CD4-positive, alpha-beta T cell treated with Interleukin-17A for 1 hour (primary cell): ENCODE results near the gene FHIP1B.
A peak's percentile ranks its signal among the peaks of the same experiment; 100 is the strongest.

ENCODE experiments used
- DNase-seq: peaks from one replicate; pipeline ENCODE4 v3.0.0-alpha.2; 2020

The FHIP1B gene

DNA sequence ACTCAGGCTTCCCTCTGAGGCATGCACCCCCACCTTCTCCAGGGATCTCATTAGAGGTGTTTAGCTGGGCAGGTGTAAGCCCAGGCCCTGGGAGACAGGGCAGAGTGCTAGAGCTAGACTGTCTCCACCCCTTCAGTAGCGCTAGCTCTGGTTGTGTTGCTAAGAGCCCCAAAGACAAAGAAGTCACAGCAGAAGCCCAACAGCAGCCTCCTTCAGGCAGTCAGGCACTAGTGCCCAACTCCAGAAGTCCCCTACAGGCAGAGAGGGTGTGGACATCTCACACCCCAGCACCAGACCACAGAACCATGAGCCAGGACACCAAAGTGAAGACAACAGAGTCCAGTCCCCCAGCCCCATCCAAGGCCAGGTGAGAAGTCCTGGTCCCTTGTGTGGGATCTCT, 4.5 kb upstream of the FHIP1B start, which contains the start of gene CNGA4:
Gene CNGA4 (plus strand): TSS at position 188 of the 400 bp plus-strand sequence. CDS start 118 bp downstream, at position 306.
- DNase-seq, result no peak

DNA sequence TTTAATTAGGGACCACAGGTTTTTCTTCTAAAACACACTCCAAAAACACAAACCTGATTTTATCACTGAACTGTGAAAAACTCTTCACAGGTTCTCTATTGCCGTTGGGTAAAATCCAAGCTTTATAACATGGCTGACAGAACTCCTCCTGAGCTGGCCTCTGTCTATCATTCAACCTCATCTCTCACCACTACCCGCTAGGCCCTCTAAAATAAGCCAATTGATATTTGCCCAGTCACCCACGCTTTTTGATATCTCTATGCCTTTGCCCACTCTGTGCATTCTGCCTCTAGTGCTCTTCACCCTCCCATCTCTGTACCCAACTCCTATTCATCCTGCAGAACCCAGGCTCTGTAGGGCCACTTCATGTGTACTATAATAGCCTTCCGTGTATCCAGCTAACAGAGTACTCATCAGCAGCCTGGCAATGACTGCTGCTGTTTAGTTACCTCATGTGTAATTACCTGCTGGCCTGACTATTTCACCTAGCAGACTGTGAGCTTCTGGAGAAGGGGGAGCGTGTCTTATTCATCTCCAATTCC, 3.4 kb upstream of the FHIP1B start:
- no peak for DNase-seq

DNA sequence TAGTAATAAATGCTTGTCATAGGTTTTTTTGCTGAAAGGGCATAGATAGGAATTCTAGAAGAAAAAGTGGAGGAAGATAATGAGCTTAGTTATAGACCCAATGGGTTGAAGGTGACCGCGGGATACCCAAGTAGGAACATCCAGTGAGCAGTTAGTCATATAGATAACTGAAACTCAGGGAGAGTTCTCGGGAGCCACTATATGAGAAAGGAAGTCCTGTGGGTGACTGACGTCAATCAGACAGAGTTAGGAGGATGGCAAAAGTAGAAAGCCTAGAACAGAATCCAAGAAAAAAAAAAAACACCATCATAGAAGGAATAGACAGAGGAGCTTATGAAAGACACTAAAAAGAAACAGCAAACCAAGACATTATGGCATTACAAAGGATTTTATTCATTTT, 2.8 kb upstream of the FHIP1B start:
- no peak for DNase-seq

DNA sequence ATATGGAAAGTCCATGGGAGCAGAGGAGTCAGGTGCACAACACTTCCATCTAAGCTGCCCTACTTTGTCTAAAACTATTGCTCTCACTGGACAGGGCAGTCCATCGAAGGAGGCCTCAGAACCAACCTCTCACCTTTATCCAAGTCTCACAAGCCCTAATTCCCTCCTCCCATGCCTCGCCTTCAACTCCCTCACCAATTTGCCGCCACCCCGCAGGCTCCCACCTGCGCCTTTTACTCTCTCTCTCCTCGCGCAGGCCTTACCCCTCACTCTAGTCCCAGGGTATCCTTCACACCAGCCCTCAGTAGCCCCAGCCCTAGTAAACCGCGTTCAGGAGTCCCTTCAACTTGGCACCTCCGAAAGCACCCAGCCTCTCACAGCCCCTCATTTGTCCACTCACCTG, 451 bp downstream of the FHIP1B start:
- DNase-seq, result no peak

DNA sequence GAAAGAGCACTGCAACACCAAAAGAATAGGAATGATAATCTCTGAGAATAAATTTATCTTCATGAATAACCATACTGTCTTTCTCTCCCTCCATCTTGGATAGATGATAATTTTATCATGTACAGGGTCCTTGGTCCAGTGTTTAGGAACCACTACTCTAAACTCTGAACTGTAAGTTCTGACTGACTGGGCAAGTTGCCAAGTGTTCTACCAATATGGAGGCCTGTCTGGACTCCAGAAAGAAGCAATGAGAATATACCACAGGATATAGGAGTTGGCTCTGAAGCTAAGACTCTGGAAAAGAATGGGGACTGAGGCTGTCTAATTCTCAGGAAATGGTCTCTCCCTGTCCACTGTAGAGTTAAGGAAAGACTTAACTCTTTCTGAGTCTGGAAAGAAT, 1.5 kb downstream of the FHIP1B start:
- DNase-seq, result no peak

DNA sequence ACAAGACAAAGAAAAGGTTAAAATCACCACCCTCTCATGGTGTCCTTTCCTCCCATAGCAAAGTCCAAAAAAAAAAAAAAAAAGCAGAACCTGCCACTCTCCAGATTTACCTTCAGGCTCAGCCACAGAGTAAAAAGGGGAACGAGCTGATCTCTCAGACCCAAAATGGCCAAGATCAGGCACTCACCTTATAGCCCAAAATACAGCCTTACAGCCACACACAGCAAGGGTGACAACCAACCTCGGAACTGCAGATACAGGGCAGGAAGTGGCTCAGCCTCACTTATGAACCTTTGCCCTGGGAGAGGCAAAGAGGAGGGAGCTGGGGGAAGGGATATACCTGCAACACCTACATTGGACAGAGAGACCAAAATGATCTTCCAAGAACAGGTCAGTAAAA, 4.5 kb downstream of the FHIP1B start:
- DNase-seq, result peak; percentile 38

DNA sequence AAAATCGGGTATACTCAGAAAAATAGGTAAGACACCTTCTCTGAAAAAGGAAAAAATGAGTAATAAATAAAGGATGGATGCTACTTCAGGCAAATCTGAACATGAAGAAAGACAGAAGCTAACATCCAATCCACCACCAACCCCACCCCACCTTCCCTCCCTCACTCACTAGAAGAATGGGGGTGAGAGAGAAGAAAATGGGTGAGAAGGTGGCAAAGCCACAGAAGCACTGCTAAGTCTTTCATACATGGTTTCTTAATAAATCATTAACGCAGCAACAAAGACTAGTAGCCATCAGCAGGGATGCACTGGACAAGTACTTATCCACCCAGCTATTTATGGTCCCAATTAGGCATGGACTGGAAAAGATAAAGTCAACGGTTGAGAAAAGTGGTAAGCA, 5.9 kb downstream of the FHIP1B start:
- DNase-seq, result peak; percentile 17

DNA sequence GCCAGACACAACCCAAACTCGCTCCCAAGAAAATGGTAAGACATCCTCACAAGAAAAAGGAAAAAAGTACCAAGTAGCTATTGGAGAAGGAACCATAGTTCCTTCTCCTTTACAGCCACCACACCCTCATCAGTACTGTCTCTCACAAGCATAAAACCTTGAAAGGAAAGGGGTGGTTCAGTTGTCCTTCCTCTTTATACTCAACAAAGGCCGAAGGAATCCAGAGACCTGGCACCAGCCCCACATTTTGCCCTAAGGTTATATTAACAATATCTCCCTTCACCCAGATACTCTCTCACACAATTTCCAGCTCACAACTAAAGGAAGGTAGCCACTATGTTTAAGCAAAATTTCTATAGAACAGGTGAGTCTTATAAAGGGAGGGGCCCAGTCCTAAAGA, 8.5 kb downstream of the FHIP1B start:
- DNase-seq, result no peak

DNA sequence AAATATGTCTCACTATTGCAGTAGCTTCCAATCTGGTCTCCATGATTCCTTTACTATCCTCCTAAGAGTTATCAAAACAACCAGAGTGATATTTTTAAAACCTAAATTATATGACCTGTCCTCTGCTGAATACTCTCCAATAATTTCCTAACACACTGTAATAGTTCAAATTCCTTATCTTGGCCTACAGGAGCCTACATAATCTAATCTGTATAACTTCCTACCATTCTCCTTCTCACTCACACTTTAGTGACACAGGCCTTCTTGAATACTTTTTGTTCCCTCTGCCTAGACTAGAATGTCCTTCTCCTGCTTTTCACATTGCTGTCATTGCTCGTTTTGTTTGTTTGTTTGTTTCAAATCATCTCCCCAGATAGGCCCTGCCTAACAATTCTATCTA, 9.4 kb downstream of the FHIP1B start:
- DNase-seq, result no peak

DNA sequence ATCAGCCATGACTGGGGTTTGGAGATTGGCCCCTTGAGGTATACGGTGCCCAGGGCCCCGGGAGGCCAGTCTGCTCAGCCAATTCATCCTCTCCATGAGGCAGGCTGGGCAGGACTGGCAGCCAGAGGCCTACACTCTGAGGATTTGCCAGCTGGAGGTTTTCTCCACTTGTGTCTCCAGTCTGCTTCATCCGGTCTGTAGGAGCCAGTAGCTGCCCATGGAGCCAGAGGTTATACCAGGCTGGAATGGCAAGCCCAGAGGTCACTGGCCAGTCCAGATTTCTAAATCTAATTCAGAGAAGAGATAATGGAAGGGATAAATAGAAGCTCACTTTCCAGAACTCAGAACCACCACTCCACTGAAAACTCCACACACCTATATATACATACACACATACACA, 10.0 kb downstream of the FHIP1B start:
- no peak for DNase-seq

DNA sequence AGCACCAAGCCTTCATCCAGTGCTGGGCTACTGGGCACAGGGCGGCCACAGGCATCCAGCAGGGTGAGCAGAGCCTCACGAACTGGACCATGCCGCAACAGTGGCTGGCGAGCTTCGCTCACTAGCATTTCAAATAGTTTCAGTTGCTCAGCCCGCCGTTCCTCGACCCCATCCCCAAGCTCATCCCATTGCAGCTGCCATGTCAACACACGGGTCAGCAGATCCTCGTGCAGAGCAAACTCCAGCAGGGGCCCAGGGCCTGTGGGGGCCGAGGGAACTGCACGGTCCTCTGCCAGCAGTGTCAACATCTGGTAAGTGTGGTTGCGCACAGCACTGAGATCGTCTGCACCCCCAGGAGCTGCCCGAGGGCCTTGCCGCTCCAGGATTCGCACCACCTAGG, 10.6 kb downstream of the FHIP1B start:
- no peak for DNase-seq

DNA sequence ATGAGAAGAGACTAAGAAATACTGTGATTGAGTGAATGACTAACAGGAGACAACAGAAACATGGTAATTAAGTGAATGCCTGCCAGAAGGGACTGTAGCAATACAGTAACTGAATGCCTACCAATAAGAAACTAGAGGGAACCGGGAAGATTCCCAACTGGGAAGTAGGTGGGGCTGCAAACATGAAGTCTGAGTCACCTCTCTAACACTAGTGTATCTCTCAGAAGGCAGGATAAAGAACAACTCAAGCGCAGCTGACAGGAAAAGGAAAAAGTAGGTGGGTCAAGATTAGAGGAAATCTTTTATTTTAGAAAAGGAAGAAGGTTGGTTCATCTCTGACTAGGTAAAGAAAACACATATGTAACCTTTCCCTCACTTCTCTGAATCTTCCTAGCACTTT, 15.1 kb downstream of the FHIP1B start:
- no peak for DNase-seq

DNA sequence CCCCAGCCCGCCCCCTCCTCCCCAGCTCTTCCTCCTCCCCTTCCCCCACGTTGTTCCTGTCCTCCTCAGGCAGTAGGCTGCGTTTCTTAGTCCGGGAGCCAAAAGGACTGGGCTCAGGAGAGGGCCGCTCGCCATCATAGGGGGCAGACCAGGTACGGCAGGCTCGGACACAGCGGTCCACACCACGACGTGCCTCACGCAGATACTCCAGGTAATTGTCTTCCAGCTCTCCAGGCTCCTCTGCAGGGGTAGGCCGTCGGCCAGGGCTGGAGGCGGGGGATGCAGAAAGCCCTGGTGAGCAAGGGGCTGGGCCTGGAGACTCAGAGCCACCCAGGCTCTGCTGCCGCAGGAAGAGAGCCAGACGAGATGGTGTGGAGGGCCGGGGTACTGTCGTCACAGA, 16.7 kb downstream of the FHIP1B start:
- DNase-seq, result no peak

DNA sequence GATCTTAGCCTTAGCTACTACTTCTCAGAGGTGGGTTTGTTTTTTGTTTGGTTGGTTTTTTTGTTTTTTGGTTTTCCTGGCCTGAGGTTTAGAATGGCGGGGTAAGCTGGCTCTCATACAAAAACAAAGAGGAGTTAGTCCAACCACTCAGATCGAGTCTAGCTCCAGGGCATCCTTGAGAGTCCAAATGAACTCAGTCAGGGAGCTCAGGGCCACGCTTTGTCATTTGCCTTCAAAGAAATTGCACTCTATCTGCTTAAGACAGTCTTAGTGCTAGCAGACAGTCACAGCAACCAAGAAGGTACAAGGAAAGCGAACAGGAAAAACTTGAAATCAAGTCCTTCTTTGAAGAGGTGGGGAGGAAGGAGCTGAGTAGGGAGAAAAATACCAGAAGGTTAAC, 17.9 kb downstream of the FHIP1B start:
- no peak for DNase-seq

DNA sequence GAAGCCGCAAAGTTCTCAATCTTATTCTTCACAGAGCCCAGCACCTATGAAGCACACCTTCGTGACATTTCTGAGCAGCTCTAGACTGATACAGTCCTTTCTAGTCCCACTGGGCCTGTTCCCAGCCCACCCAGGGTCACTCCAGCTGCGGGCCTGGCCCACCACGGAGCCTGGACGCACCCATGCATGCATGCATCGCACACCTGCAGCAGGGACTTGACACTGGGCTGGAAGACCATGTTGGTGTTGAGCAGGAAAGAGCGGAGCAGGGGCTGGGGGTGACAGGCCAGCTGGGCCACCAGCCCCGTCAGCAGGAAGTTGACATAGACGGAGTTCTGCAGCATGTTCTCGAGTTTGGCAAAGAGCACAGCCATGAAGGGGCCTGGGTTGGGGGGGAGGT, 19.9 kb downstream of the FHIP1B start:
- DNase-seq, result no peak

DNA sequence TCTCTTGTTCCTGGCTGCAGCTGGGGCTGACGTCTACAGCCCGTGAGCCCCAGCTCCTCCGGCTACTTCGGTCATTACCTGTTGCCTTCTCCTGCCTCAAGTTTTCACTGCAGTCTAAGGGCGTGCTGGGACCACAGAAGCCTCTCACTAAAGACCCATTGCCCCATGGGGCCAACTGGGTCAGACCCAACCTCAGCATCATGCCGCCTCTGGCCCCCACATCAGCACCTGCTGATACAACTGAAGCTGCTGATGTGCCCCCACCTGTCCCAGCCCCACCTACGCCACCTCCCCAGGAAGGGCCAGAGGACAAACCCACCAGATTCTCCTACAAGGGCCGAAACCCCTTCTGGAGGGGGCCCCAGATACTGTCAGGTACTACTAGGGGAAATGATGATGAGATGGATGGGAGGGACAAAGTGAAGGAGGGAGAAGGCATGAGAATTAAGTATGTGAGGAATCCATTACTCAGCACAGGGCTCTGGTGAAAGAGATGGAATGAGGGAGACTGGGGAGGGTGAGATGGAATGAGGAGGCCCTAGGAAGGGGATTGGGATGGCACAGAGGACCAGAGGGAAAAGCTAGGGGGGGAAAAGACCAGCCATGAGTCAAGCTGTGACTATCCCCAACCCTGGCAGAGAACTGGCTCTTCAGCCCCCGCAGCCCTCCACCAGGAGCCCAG, 24.0 kb downstream of the FHIP1B start:
- no peak for DNase-seq

DNA sequence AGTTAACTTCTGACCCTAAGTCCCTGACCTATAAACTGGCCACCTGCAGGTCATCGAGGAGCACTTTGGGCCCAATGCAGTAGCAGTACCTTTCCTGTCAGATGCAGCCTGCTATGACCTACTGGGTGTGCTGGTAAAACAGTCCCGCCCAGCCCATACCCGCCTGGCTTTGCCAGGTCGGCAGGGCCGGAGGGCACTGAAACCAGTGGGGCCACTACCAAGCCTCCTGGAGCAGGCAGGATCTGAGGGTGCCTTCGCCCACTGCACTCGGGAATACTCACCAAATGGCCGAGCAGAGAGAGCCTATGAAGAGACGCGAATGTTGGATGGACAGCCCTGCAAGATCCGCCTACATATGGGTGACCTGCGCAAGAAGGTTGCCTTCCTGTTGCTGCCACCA, 24.6 kb downstream of the FHIP1B start:
- DNase-seq, result no peak

DNA sequence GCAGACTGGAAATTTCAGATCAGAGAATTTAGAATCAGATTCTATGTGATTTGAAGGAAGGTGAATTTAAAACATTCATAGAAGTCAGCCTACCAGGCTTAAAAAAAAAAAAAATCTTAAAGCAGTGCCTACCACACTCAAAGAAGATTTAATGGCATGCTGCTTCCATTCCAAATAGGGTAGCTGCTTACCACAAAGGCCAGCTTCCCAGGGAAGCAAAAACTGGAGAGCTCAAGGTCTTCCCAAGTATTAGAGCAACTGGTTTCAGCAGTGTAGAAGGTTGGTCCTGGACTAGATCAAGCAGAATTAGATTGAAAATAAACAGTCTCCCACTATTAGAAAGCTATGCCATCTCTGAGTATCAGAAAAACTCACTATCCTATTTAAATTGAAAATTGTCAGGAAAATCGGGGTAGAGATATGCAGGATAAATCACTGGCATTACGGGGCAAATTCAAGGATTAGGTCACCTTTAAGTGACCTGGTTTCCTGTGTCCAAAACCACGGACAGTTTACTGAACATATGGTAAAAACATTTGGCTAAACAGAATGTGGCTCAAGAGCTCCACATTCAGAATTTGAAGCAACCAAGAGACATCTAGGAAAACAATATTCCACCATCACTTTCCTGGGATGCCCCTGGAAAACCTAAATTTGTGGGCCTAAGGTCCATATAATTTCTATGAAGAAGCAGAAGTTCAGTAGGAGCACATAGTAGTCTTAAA, 27.8 kb downstream of the FHIP1B start:
- DNase-seq, result no peak

DNA sequence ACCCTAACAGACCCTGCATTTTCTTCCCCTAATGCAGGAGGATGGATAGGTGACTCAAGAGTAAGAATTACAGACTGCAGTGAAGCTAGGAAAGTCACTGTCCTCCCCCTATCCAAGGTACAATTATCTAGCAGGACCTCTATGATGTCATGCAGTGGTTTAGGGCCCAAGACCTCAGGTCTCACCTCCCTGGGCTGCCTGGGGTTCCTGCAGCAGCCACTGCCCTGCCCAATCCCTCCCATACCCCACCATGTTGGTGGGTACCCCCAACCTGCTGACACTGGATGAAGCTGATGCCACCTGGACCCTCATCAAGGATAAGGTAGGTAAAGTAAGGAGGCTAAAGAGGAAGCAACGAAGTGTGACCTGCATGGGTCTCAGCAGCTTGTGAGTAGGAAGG, 29.1 kb downstream of the FHIP1B start, which contains the start of gene C11orf42:
Gene C11orf42 (plus strand): TSS at position 192 of the 400 bp plus-strand sequence. CDS start 59 bp downstream, at position 251.
- DNase-seq, result no peak

DNA sequence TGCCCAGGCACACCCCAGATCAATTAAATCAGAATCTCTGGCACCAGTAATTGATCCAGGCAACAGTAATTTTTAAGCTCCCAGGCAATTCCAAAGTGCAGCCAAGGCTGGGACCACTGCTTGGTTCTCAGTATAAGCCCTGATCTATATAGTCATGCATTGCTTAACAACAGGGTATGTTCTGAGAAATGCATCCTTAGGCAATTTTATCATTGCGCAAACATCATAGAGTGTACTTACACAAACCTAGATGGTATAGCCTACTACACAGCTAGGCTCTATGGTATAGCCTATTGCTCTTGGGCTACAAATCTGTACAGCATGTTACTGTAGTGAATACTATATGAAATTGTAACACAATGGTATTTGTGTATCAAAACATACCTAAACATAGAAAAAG, 29.7 kb downstream of the FHIP1B start:
- no peak for DNase-seq

DNA sequence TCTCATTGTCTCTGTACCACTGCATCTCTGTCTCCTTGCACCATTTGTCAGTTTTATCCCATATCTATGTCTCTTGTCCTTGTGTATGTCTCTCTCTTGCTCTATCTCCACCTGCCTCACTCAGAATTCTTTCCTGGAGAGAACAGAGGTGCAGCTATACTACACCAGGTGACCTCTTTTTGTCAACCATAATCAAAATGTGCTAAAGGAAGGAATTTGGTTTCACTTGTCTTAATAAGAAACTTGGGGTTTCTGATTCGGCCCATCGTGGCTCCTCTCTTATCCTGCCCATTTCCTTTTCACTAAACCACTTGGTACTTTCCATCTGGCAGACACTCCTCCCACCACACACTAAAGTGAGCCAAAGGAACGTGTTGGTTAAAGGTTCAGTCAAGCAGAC, 31.1 kb downstream of the FHIP1B start:
- DNase-seq, result peak; percentile 44

DNA sequence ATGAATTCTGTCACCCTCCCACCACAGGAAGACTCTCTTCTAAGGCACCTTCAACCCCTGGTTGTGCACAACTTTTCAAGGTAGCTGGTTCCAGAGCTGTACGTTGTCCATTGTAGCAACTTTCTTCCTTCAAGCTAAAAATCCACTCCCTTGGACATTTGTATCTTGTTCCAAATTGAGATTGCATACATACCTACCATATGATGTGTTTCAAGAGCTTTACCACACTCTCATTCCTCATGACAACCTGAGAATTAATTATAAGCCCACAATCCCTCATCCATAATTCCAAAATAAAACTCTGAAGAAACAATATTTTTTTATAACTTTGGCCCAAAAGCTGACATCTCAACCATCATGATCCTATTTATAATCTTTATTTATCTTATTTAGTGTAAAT, 32.4 kb downstream of the FHIP1B start:
- DNase-seq, result no peak

DNA sequence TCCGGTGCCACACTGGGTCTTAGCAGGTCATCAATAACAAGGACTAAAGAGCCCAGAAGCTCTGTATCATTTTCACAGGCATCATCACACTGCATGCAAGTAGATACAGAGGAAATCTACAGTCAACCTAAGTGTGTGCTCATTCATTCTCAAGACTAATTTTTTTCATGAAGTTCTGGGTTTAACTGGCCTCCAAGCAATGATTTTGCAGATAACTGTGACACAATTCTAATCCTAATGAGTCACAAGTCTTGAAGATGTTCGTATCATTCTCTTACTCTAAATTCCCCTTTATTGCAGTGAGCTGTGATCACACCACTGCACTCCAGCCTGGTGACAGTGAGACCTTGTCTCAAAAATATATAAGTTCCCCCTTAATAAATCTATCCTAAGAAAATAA, 33.0 kb downstream of the FHIP1B start:
- DNase-seq, result peak; percentile 13

DNA sequence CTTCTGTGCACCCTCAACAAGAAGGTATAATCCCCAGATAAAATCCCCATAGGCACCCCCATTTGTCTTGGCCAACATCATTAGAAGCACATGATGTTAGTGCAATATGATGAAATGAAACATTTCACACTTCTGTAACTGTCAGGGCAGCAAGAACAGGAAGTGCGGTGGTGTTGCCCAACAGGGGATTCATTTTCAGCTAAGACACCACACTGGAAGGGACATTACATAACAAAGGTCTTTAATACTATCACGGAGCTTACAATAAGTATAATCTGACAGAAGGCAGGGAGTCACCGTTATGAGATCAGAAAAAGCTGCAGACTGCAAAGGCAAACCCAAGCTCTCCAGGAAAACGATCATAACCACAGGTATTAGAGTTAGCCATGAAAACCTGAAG, 33.5 kb downstream of the FHIP1B start:
- DNase-seq, result peak; percentile 53
